KMS-11 (cell line): ENCODE results near the gene PRR20E.

Experiments
- H2AFZ ChIP-seq: fragments of 200-600 bp; sonication (generic); 2 replicates; pipeline ENCODE4 v1.6.1; 2016; ENCODE audit warnings: antibody characterized with exemption, mixed run types, low read depth
- H3K27ac ChIP-seq: fragments of 200-600 bp; sonication (generic); 2 replicates; pipeline ENCODE4 v1.6.1; 2016; ENCODE audit warnings: mild to moderate bottlenecking, mixed run types
- H3K27me3 ChIP-seq: fragments of 200-600 bp; sonication (generic); 2 replicates; pipeline ENCODE4 v1.6.1; 2017; ENCODE audit warnings: mild to moderate bottlenecking, low read depth, mixed run types, moderate library complexity; ENCODE audit not compliant: insufficient read depth
- H3K36me3 ChIP-seq: fragments of 200-600 bp; sonication (generic); 2 replicates; pipeline ENCODE4 v1.6.1; 2017; ENCODE audit warnings: mild to moderate bottlenecking, mixed run types; ENCODE audit not compliant: insufficient read depth
- H3K4me1 ChIP-seq: fragments of 200-600 bp; sonication (generic); 2 replicates; pipeline ENCODE4 v1.6.1; 2016; ENCODE audit warnings: mild to moderate bottlenecking, low read depth, mixed run types; ENCODE audit not compliant: poor library complexity, severe bottlenecking
- H3K4me2 ChIP-seq: fragments of 200-600 bp; sonication (generic); 2 replicates; pipeline ENCODE4 v1.7.0; 2016; ENCODE audit warnings: mild to moderate bottlenecking, mixed run types
- H3K4me3 ChIP-seq: fragments of 200-600 bp; sonication (generic); IDR thresholded peaks from 2 replicates; pipeline ENCODE4 v1.6.1; 2017; ENCODE audit warnings: low read depth, low read length, mixed read lengths; ENCODE audit not compliant: insufficient read depth
- H3K79me2 ChIP-seq: fragments of 200-600 bp; sonication (generic); 2 replicates; pipeline ENCODE4 v1.6.1; 2016; ENCODE audit warnings: low read depth, mixed run types; ENCODE audit not compliant: insufficient read depth
- H3K9ac ChIP-seq: fragments of 200-600 bp; sonication (generic); 2 replicates; pipeline ENCODE4 v1.6.1; 2016; ENCODE audit warnings: mild to moderate bottlenecking, mixed run types
- H4K20me1 ChIP-seq: fragments of 200-600 bp; sonication (generic); 2 replicates; pipeline ENCODE4 v1.6.1; 2016; ENCODE audit warnings: mild to moderate bottlenecking, mixed run types; ENCODE audit not compliant: insufficient read depth
- CTCF ChIP-seq: fragments of 200-600 bp; sonication (generic); conservative IDR thresholded peaks from 2 replicates; pipeline ENCODE4 v1.6.1; 2017; ENCODE audit warnings: low read depth, mild to moderate bottlenecking, antibody characterized with exemption, low read length, moderate library complexity, mixed read lengths

The PRR20E gene

GRCh38 chr13:57191667-57192066 is 24.7 kb downstream of the PRR20E start:
- Histone ChIP-seq H3K27me3 (no peaks in the 10 kb centered on the region), H4K20me1 (no peaks in the 10 kb centered on the region), H3K36me3 (no peaks in the 10 kb centered on the region), H3K4me1 (peaks cover 13% of the 10 kb centered on the region), H3K9ac (no peak overlapping the region), H3K27ac (no peak overlapping the region), H3K4me2 (no peak overlapping the region), H2AFZ (no peak overlapping the region), H3K4me3 (no peak overlapping the region), H3K79me2 (no peaks in the 10 kb centered on the region)
- no peak for TF ChIP-seq CTCF

GRCh38 chr13:57212989-57213388 is 46.0 kb downstream of the PRR20E start:
- no peak overlapping the region for H3K4me3 ChIP-seq
- no peak overlapping the region for H3K9ac ChIP-seq
- TF ChIP-seq CTCF, result no peak
- peaks cover 11% of the 10 kb centered on the region for H3K4me1 ChIP-seq
- H3K36me3 ChIP-seq, result no peaks in the 10 kb centered on the region
- no peaks in the 10 kb centered on the region for H3K27me3 ChIP-seq
- H3K79me2 ChIP-seq, result no peaks in the 10 kb centered on the region
- H3K27ac ChIP-seq, result no peak overlapping the region
- no peak overlapping the region for H3K4me2 ChIP-seq
- no peak overlapping the region for H2AFZ ChIP-seq
- no peaks in the 10 kb centered on the region for H4K20me1 ChIP-seq
